ENCODE data around the gene ASB13. TPM values are rescaled to one million over a fixed set of nuclear protein-coding genes. Genes with fewer than 3 reads are reported as not detected.

Gene ASB13
- total and polyA plus RNA-seq, 2 experiments from 2014 or later, result 11.6 to 20.2 TPM

GRCh38 chr10:5666008-5666840, at the start of gene ASB13 (continued):
- TF ChIP-seq ZNF462 (CRISPR knock-in tag; IDR thresholded peaks at IDR 0.05), result no peak
- TF ChIP-seq EZH2phosphoT487 (IDR thresholded peaks at IDR 0.05; ENCODE audit: unreplicated experiment), result no peak

DNA sequence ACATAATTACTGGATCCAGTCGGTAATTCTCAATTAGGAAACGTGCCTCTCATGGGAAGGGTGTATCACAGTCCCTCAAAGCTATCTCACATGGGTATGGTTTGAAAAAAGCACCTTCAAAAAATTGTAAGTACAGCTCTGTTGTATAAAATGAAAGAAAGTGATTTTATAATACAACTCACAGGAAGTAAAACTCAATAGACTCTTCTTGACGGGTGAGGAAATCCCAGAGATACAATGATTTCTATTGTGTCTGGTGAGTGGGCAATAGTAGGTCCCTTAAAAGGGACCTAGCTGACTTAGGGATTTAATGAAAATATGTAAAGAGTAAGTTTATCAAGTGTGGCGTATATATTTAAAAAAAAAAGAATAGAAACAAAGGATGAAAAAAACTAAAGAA, 45.2 kb upstream of the ASB13 start:
- no peaks in the 10 kb centered on the region for H3K9me2 ChIP-seq (ENCODE audit: insufficient read depth)
- H3K36me3 ChIP-seq (ENCODE audit: insufficient read depth), result no peaks in the 10 kb centered on the region
- peaks cover 5% of the 10 kb centered on the region; the same call in 1 of the 2 replicates for H3K4me1 ChIP-seq (ENCODE audit: insufficient read depth)
- Mint-ChIP-seq H3K4me3 (no peak overlapping the region), H3K27ac (0 out of 2 replicates have a peak overlapping the region, but pooled peaks have one; percentile 2), H3K4me1 (peaks cover 22% of the 10 kb centered on the region), H3K27me3 (ENCODE audit: insufficient read depth, low read depth, poor library complexity) (no peaks in the 10 kb centered on the region), H3K36me3 (ENCODE audit: low read depth) (no peaks in the 10 kb centered on the region), H3K9me3 (no peaks in the 10 kb centered on the region)
- DNase-seq (ENCODE audit: low spot score), result no peak
- peaks cover 9% of the 10 kb centered on the region; the same call in 1 of the 2 replicates for H4K20me1 ChIP-seq (replicated peaks; ENCODE audit: insufficient read depth)
- no peak for ATAC-seq
- H3K4me3 ChIP-seq, result no peak overlapping the region
- H3K27ac ChIP-seq (ENCODE audit: low read depth), result no peak overlapping the region
- H3F3A ChIP-seq (replicated peaks; ENCODE audit: low read depth), result no peaks in the 10 kb centered on the region
- H3K27me3 ChIP-seq (ENCODE audit: insufficient read depth), result no peaks in the 10 kb centered on the region
- no peak overlapping the region for H2AFZ ChIP-seq
- no peak overlapping the region for H3K4me2 ChIP-seq
- H3K79me2 ChIP-seq (replicated peaks; ENCODE audit: insufficient read depth), result peaks cover 93% of the 10 kb centered on the region
- no peak for TF ChIP-seq ZNF462 (CRISPR knock-in tag; IDR thresholded peaks at IDR 0.05)
- no peak for TF ChIP-seq CREB1 (CRISPR knock-in tag; IDR thresholded peaks at IDR 0.05; ENCODE audit: low read depth)
- TF ChIP-seq STAT1 (IDR thresholded peaks at IDR 0.05; ENCODE audit: unreplicated experiment), result no peak
- TF ChIP-seq, protein P1, sequence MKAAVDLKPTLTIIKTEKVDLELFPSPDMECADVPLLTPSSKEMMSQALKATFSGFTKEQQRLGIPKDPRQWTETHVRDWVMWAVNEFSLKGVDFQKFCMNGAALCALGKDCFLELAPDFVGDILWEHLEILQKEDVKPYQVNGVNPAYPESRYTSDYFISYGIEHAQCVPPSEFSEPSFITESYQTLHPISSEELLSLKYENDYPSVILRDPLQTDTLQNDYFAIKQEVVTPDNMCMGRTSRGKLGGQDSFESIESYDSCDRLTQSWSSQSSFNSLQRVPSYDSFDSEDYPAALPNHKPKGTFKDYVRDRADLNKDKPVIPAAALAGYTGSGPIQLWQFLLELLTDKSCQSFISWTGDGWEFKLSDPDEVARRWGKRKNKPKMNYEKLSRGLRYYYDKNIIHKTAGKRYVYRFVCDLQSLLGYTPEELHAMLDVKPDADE (IDR thresholded peaks at IDR 0.05), result no peak

Data from GM23338 (cell line).